Measurements from ENCODE around the gene IFIT1B. TPM values are rescaled to one million over a fixed set of nuclear protein-coding genes. Genes with fewer than 3 reads are reported as not detected.

The IFIT1B gene
- total and polyA plus RNA-seq, 2 experiments from 2014 or later = not detected

- 84% methylated on average over 3 of the region's 3 CpGs for WGBS (ENCODE audit: low lambda C conversion rate, missing lambda C conversion rate)
- H3K4me2 ChIP-seq = no peak overlapping the region
- no peaks in the 10 kb centered on the region for H3K27me3 ChIP-seq
- no peak overlapping the region for H2AFZ ChIP-seq
- H3K9me2 ChIP-seq (replicated peaks; ENCODE audit: insufficient read depth) = no peaks in the 10 kb centered on the region
- H3K79me2 ChIP-seq = no peaks in the 10 kb centered on the region
- no peak overlapping the region for H3K4me3 ChIP-seq
- H3K9me3 ChIP-seq (ENCODE audit: low read depth) = no peaks in the 10 kb centered on the region
- no peak for DNase-seq (ENCODE audit: low spot score)
- H3K4me1 ChIP-seq (ENCODE audit: insufficient read depth) = peaks cover 13% of the 10 kb centered on the region
- no peak for TF ChIP-seq CTCF (IDR thresholded peaks at IDR 0.05; ENCODE audit: poor library complexity)
- no peak for TF ChIP-seq EZH2phosphoT487 (IDR thresholded peaks at IDR 0.05; ENCODE audit: low read depth, severe bottlenecking, unreplicated experiment)
- no peak for TF ChIP-seq EZH2 (IDR thresholded peaks at IDR 0.05; ENCODE audit: borderline replicate concordance)
- H3K36me3 ChIP-seq (replicated peaks; ENCODE audit: insufficient read depth, low read depth) = no peaks in the 10 kb centered on the region
- no peak overlapping the region for H3K27ac ChIP-seq
- H4K20me1 ChIP-seq (ENCODE audit: insufficient read depth, poor library complexity, severe bottlenecking) = no peaks in the 10 kb centered on the region
Observed at GRCh38 chr10:89342206-89342958, 35.5 kb upstream of the IFIT1B start.

GRCh38 chr10:89343089-89343767 is 34.6 kb upstream of the IFIT1B start:
- Histone ChIP-seq H3K4me3 (no peak overlapping the region), H3K27me3 (no peaks in the 10 kb centered on the region), H3K9me2 (replicated peaks; ENCODE audit: insufficient read depth) (no peaks in the 10 kb centered on the region), H2AFZ (no peak overlapping the region), H4K20me1 (ENCODE audit: insufficient read depth, poor library complexity, severe bottlenecking) (no peaks in the 10 kb centered on the region), H3K9me3 (ENCODE audit: low read depth) (no peaks in the 10 kb centered on the region), H3K4me2 (no peak overlapping the region), H3K79me2 (no peaks in the 10 kb centered on the region), H3K27ac (no peak overlapping the region), H3K4me1 (ENCODE audit: insufficient read depth) (peaks cover 19% of the 10 kb centered on the region), H3K36me3 (replicated peaks; ENCODE audit: insufficient read depth, low read depth) (no peaks in the 10 kb centered on the region)
- TF ChIP-seq CTCF (IDR thresholded peaks at IDR 0.05; ENCODE audit: poor library complexity) = no peak
- TF ChIP-seq EZH2phosphoT487 (IDR thresholded peaks at IDR 0.05; ENCODE audit: low read depth, severe bottlenecking, unreplicated experiment) = no peak
- TF ChIP-seq EZH2 (IDR thresholded peaks at IDR 0.05; ENCODE audit: borderline replicate concordance) = no peak
- 91% methylated on average over 5 of the region's 5 CpGs for WGBS (ENCODE audit: low lambda C conversion rate, missing lambda C conversion rate)
- no peak for DNase-seq (ENCODE audit: low spot score)

- no peak overlapping the region for H3K27ac ChIP-seq
- no peaks in the 10 kb centered on the region for H3K27me3 ChIP-seq
- no peak for DNase-seq (ENCODE audit: low spot score)
- H3K9me2 ChIP-seq (replicated peaks; ENCODE audit: insufficient read depth) = no peaks in the 10 kb centered on the region
- no peaks in the 10 kb centered on the region for H3K9me3 ChIP-seq (ENCODE audit: low read depth)
- no peak overlapping the region for H3K4me2 ChIP-seq
- H3K36me3 ChIP-seq (replicated peaks; ENCODE audit: insufficient read depth, low read depth) = no peaks in the 10 kb centered on the region
- no peak overlapping the region for H2AFZ ChIP-seq
- H4K20me1 ChIP-seq (ENCODE audit: insufficient read depth, poor library complexity, severe bottlenecking) = no peaks in the 10 kb centered on the region
- WGBS (ENCODE audit: low lambda C conversion rate, missing lambda C conversion rate) = 75% methylated on average over 2 of the region's 2 CpGs
- no peaks in the 10 kb centered on the region for H3K79me2 ChIP-seq
- TF ChIP-seq EZH2phosphoT487 (IDR thresholded peaks at IDR 0.05; ENCODE audit: low read depth, severe bottlenecking, unreplicated experiment) = no peak
- TF ChIP-seq EZH2 (IDR thresholded peaks at IDR 0.05; ENCODE audit: borderline replicate concordance) = no peak
- no peak for TF ChIP-seq CTCF (IDR thresholded peaks at IDR 0.05; ENCODE audit: poor library complexity)
- peaks cover 28% of the 10 kb centered on the region for H3K4me1 ChIP-seq (ENCODE audit: insufficient read depth)
- H3K4me3 ChIP-seq = no peak overlapping the region
Observed at GRCh38 chr10:89344156-89344555, 33.7 kb upstream of the IFIT1B start.
